Stomach (tissue), 4 donors: ENCODE data around the gene CFAP65.
A peak's percentile ranks its signal among the peaks of the same experiment; 100 is the strongest.

ENCODE experiments used
- CTCF ChIP-seq, 7 experiments: fragments of 450-650 bp in 4 of 7; fragments of 200-600 bp in 3 of 7; sonication (generic) in 3 of 7; IDR thresholded peaks; one replicate each; pipeline ENCODE4 v1.5.1; 2016 to 2019; ENCODE audit warnings: antibody characterized with exemption in 7 of 7, control low read depth in 2 of 7, mild to moderate bottlenecking in 1 of 7
- POLR2A ChIP-seq, 4 donors: fragments of 450-650 bp; IDR thresholded peaks; one replicate each; pipeline ENCODE4 v1.6.1; 2016; ENCODE audit warnings: antibody characterized with exemption in 4 of 4, control low read depth in 2 of 4, mild to moderate bottlenecking in 1 of 4, moderate library complexity in 1 of 4

- no peak for TF ChIP-seq POLR2A (IDR thresholded peaks at IDR 0.05)
- TF ChIP-seq CTCF (IDR thresholded peaks at IDR 0.05): peak in 5 of 7 experiments; percentile 32 to 62 (median 54)
Observed at GRCh38 chr2:219073413-219074129, 32.3 kb upstream of the CFAP65 start.
